ENCODE data around the gene ALDH1A1. TPM values are rescaled to one million over a fixed set of nuclear protein-coding genes. Genes with fewer than 3 reads are reported as not detected.

The ALDH1A1 gene
- total RNA-seq, 1 experiment from 2014 or later: 1.9 TPM

DNA sequence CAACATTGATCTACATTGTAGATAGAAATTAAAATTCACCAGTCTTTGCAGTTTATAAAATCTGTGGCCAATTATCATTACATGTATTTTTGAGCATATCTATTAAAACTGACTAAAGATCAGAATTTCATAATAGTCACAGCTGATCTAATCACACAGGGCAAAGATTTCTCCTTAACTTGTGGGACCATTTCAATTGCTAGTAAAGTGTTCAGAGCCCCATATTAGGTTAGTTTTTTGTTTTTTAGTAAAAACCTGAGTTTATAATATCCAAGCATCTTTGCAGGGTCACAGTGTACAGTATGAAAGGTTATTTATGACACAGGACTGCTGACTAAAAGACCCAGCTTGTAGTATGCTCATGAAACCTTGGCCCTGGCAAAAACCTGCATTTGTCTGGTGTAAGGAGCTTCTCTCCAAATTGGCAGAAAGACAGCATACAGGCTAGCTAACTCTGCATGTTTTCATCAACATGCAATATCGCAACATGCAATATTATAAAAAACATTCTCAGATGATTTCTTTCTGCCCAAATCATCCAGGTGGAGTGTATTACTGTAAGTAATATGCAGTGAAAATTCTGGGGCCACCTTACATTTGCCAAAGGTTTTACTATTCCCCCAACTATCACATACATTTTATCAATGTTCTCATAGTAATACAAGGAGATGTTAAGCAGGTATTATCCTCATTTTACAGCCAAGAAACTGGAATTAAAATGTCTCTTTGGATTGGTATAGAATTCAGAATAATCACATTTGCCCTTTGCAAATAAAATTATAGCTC lies 37.7 kb upstream of the ALDH1A1 start (continued):
- TF ChIP-seq, protein P1, sequence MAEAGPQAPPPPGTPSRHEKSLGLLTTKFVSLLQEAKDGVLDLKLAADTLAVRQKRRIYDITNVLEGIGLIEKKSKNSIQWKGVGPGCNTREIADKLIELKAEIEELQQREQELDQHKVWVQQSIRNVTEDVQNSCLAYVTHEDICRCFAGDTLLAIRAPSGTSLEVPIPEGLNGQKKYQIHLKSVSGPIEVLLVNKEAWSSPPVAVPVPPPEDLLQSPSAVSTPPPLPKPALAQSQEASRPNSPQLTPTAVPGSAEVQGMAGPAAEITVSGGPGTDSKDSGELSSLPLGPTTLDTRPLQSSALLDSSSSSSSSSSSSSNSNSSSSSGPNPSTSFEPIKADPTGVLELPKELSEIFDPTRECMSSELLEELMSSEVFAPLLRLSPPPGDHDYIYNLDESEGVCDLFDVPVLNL (CRISPR knock-in tag; IDR thresholded peaks at IDR 0.05; ENCODE audit: borderline replicate concordance, low read depth): no peak
- TF ChIP-seq NR2C2 (CRISPR knock-in tag; IDR thresholded peaks at IDR 0.05) (no peak), TEAD4 (CRISPR knock-in tag; IDR thresholded peaks at IDR 0.05) (no peak), GRHL2 (CRISPR knock-in tag; IDR thresholded peaks at IDR 0.05; ENCODE audit: insufficient replicate concordance, severe bottlenecking) (no peak)
- TF ChIP-seq, protein P2, sequence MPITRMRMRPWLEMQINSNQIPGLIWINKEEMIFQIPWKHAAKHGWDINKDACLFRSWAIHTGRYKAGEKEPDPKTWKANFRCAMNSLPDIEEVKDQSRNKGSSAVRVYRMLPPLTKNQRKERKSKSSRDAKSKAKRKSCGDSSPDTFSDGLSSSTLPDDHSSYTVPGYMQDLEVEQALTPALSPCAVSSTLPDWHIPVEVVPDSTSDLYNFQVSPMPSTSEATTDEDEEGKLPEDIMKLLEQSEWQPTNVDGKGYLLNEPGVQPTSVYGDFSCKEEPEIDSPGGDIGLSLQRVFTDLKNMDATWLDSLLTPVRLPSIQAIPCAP (CRISPR knock-in tag; IDR thresholded peaks at IDR 0.05): no peak

GRCh38 chr9:72986522-72987116 lies 33.8 kb upstream of the ALDH1A1 start:
- Mint-ChIP-seq H3K4me3 (no peak overlapping the region), H3K27ac (no peak overlapping the region), H3K4me1 (no peaks in the 10 kb centered on the region), H3K27me3 (ENCODE audit: low read depth) (no peaks in the 10 kb centered on the region), H3K36me3 (no peaks in the 10 kb centered on the region), H3K9me3 (no peaks in the 10 kb centered on the region)
- DNase-seq (ENCODE audit: low spot score): no peak
- ATAC-seq: no peak
- POLR2A ChIA-PET: no interaction called here
- TF ChIP-seq ZNF121 (CRISPR knock-in tag; IDR thresholded peaks at IDR 0.05) (no peak), FOXK1 (CRISPR knock-in tag; IDR thresholded peaks at IDR 0.05) (no peak), NR1H2 (CRISPR knock-in tag; IDR thresholded peaks at IDR 0.05) (no peak)
- CTCF ChIA-PET: interaction anchor here (0.7 kb wide), 1 partner anchor 12 kb away, joined by 3 read pairs; no protein-coding TSS in a partner anchor

DNA sequence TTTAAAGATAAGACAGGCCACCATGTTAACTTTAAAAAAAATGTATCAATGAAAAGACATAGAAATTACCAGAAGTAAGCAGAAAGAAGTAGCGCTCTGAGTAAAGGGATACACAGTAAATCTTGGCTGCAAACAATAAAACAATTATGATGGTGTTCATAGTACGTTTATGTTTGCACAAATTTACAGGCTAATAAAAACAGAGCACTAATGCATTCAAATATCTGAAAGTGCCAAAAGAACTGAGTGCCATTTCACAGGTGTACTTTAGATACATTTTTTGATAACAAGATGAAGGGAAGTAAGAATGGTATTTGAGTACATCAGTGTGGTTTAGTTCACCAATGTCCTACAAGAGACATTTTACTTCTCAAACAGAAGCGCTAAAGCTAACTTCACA lies 32.9 kb upstream of the ALDH1A1 start:
- DNase-seq (ENCODE audit: low spot score) (no peak), ATAC-seq (no peak)
- Mint-ChIP-seq H3K27me3 (ENCODE audit: low read depth) (no peaks in the 10 kb centered on the region), H3K9me3 (no peaks in the 10 kb centered on the region), H3K4me1 (no peaks in the 10 kb centered on the region), H3K27ac (no peak overlapping the region), H3K36me3 (no peaks in the 10 kb centered on the region), H3K4me3 (no peak overlapping the region)
- ChIA-PET CTCF (no interaction called here), POLR2A (interaction anchor here (0.5 kb wide), 1 partner anchor 576 kb away, joined by 3 read pairs; no protein-coding TSS in a partner anchor)
- TF ChIP-seq RORB (CRISPR knock-in tag; IDR thresholded peaks at IDR 0.05) (no peak), ETV6 (CRISPR knock-in tag; IDR thresholded peaks at IDR 0.05) (no peak), MXD4 (CRISPR knock-in tag; IDR thresholded peaks at IDR 0.05; ENCODE audit: borderline replicate concordance) (no peak), SP1 (CRISPR knock-in tag; conservative IDR thresholded peaks at IDR 0.05) (no peak), ARID4B (CRISPR knock-in tag; IDR thresholded peaks at IDR 0.05; ENCODE audit: borderline replicate concordance) (no peak), IRF2 (CRISPR knock-in tag; IDR thresholded peaks at IDR 0.05; ENCODE audit: borderline replicate concordance, low read depth) (no peak), ATF6 (CRISPR knock-in tag; IDR thresholded peaks at IDR 0.05) (no peak), FOXP1 (CRISPR knock-in tag; IDR thresholded peaks at IDR 0.05; ENCODE audit: borderline replicate concordance) (no peak), NR1H2 (CRISPR knock-in tag; IDR thresholded peaks at IDR 0.05) (no peak), ZBTB21 (CRISPR knock-in tag; IDR thresholded peaks at IDR 0.05; ENCODE audit: borderline replicate concordance) (no peak)
- TF ChIP-seq, protein P3, sequence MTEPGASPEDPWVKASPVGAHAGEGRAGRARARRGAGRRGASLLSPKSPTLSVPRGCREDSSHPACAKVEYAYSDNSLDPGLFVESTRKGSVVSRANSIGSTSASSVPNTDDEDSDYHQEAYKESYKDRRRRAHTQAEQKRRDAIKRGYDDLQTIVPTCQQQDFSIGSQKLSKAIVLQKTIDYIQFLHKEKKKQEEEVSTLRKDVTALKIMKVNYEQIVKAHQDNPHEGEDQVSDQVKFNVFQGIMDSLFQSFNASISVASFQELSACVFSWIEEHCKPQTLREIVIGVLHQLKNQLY (CRISPR knock-in tag; IDR thresholded peaks at IDR 0.05): no peak
- TF ChIP-seq, protein P4, sequence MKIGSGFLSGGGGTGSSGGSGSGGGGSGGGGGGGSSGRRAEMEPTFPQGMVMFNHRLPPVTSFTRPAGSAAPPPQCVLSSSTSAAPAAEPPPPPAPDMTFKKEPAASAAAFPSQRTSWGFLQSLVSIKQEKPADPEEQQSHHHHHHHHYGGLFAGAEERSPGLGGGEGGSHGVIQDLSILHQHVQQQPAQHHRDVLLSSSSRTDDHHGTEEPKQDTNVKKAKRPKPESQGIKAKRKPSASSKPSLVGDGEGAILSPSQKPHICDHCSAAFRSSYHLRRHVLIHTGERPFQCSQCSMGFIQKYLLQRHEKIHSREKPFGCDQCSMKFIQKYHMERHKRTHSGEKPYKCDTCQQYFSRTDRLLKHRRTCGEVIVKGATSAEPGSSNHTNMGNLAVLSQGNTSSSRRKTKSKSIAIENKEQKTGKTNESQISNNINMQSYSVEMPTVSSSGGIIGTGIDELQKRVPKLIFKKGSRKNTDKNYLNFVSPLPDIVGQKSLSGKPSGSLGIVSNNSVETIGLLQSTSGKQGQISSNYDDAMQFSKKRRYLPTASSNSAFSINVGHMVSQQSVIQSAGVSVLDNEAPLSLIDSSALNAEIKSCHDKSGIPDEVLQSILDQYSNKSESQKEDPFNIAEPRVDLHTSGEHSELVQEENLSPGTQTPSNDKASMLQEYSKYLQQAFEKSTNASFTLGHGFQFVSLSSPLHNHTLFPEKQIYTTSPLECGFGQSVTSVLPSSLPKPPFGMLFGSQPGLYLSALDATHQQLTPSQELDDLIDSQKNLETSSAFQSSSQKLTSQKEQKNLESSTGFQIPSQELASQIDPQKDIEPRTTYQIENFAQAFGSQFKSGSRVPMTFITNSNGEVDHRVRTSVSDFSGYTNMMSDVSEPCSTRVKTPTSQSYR (CRISPR knock-in tag; IDR thresholded peaks at IDR 0.05): no peak
